ENCODE measurements around the gene ZNF148.
"Not testable (repeated sequence)": the region's sequence is repeated elsewhere in the genome, so short reads cannot be mapped to it uniquely, and the experiment has no call there.

The ZNF148 gene

GRCh38 chr3:125375950-125376679 is 990 bp upstream of the ZNF148 start:
- DNase-seq = no peak

DNA sequence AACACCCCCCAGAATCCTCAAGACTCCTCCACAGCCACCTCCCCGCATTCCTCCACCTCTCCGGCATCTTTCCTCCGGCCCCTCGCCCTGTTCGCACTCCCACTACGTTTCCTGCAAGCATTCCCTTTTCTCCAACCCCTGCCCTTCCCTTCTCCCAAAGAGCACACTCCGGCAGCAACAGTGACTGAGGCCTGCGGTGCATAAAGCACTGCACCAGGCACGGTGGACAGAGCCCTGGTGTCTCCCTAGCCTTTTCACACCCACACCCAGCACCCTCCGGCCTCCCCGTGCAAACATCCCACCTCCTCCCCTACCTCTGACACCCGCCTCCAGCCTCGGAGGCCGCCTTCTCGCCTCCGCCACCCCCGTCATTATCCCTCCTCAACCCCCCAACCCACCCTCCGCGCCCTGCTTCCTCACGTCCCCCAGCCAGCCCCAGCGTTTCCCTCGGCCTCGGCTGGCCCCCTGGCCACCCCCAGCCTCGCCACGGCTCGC is 577 bp downstream of the ZNF148 start:
- DNase-seq = peak; percentile 49

- DNase-seq = no peak
These were observed 7.5 kb downstream of the ZNF148 start for GRCh38 chr3:125367403-125368230.

DNA sequence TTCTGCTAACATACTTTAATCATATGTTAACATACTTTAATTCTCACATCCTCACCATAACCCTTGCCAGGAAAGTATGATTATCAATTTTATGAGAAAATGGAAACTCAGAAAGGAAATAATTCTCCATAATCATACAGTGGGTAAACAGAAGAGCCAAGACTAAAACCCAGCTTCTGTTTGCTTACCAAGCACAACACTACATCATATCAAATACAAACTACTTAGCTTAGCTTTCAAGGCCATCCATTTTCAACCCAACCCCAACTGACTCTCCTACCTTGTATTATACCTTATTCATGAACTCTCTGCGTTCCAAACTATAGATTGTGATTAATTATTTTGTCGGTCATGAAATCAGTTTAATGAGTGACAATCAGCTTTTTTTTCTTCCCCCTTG is 9.0 kb downstream of the ZNF148 start:
- no peak for DNase-seq

GRCh38 chr3:125359700-125360099 is 15.4 kb downstream of the ZNF148 start:
- DNase-seq = no peak

- DNase-seq = no peak
These were observed 16.2 kb downstream of the ZNF148 start for GRCh38 chr3:125358923-125359322.

GRCh38 chr3:125357837-125358236 is 17.3 kb downstream of the ZNF148 start:
- DNase-seq = no peak

DNA sequence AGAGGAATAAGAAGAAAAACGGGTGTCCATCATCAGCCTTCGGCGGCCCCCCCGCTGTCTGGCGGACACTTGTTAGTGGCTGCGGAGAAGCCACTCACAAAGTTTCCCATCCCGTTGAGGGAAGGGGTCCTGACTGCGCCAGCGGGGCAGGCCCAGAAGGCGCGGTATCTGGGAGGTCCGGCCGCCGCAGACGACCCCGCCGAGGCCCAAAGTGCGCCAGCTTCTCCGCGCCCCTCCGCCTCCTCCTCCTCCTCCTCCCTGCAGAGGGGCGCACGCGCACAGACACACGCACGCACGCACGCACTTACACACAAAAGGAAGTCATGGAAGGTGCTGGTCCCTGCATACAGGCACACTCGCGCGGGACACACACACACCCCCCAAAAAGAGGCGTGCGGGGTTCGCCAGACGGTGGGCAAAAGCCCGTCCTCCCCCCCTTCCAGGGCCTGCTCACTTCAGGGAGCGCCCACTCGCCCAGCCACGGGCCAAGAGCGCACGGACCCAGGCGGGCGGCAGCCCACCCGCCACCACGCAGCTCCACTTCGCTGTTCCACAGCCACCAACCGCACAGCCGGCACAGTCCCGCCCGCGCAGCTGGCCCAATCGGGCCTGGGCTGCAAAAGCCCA is 18.0 kb downstream of the ZNF148 start:
- DNase-seq = peak; percentile 41

DNA sequence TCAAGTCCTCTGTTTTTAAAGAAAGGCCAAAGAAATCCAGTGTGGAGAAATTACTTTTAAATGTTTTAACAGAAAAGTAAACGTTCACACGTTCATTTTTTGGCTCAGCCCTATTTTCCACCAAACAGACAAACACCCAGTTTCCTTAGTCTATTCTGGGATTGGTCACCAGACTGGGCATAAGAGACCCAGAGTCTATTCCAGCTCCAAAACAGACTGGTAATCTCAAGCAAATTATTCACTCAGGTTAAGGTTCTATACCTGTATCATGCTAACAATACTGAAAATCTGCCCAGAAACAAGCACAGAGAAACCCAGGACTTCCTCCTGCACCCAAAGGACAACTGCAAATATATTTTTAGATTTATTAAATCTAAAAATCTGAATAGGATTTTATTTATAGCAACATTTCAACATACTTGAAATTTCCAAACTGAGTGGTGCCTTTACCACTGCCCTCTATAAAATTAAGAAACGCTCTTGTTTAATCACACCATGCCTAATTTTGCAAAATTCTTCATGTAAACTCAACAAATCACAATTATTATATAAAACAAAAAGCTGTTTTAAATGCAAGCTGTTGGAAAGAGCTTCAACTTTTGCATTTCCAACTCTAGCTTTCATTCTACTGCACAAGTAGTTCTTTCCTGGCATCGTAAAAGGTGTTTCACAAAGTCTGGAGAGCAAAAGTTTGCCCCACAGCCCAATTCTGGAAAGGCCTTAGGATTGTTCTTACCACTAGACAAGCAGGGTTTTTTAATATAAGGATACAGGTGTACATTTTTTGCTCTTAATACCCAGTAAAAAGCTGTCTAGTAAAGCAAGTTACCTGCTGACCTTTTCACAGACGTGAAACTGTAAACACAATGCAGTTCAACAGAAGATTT is 18.7 kb downstream of the ZNF148 start:
- no peak for DNase-seq

GRCh38 chr3:125353659-125354058 is 21.5 kb downstream of the ZNF148 start:
- DNase-seq = no peak

DNA sequence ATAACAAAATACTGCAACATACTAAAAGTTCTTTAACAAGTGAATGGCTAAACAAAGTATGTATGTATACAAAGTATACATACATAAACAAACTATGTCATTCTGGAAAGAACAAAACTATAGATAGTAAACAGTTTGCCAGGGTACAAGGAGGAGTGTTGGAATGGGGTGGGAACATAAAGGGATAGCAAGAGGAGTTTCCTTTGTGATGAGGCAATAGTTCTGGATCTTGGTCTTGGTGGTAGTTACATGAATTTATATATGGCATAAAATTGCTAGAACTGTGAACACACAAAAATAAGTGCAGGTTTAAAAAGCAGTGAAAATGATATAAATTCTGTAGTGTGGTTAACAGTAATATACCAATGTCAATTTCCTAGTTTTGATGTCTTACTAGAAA is 22.0 kb downstream of the ZNF148 start:
- DNase-seq = no peak

- DNase-seq = no peak
These were observed 23.2 kb downstream of the ZNF148 start for GRCh38 chr3:125351814-125352456.

DNA sequence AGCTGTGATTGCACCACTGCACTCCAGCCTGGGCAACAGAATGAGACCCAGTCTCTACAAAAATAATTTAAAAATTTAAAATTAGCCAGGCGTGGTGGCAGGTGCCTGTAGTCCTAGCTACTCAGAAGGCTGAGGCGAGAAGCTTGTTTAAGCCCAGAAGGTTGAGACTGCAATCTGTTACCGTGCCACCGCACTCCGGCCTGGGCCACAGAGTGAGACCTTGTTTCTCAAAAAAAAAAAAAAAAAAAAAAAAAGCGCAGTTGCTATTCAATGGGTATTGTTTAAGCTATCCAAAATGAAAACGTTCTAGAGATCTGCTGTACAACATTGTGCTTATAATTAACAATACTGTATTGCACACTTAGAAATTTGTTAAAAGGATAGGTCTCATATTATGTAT is 24.0 kb downstream of the ZNF148 start:
- DNase-seq = no peak

DNA sequence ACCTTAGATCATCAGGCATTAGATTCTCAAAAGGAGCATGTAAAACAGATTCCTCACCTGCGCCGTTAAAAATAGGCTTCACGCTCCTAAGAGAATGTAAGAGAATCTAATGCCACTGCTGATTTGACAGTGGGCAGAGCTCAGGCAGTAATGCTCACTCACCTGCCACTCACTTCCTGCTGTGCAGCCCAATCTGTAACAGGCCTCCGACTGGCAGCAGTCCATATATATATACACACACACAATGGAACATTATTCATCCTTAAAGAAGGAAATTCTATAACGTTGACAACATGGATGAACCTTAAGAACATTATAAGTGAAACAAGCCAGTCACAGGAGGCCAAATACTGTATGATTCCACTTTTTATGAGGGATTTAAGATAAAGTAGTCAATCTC is 24.5 kb downstream of the ZNF148 start:
- DNase-seq = no peak

GRCh38 chr3:125349556-125350165 is 25.5 kb downstream of the ZNF148 start:
- no peak for DNase-seq

DNA sequence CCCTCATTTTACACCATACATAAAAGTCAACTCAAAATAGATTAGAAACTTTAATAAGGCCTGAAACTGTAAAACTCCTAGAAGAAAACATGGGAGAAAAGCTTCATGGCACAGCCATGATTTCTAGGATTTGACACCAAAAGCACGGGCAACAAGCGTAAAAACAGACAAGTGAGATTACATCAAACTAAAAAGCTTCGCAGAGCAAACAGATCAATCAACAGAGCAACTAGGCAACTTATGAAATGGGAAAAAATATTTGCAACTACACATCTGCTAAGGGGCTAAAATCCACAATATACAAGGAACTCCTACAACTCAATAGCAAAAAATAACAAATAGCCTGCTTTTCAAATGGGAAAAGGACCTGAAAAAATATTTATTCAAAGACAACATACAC is 26.1 kb downstream of the ZNF148 start:
- DNase-seq = no peak

DNA sequence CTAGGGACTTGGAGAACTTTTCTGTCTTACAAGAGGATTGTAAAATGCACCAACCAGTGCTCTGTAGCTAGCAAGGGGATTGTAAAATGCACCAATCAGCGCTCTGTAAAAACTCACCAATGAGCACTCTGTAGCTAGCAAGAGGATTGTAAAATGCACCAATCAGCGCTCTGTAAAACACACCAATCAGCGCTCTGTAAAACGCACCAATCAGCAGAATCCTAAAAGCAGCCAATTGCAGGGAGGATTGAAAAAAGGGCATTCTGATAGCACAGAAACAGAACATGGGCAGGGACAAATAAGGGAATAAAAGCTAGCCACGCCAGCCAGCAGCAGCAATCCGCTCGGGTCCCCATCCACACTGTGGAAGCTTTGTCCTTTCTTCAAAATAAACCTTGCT is 31.8 kb downstream of the ZNF148 start:
- DNase-seq = not testable (repeated sequence)

DNA sequence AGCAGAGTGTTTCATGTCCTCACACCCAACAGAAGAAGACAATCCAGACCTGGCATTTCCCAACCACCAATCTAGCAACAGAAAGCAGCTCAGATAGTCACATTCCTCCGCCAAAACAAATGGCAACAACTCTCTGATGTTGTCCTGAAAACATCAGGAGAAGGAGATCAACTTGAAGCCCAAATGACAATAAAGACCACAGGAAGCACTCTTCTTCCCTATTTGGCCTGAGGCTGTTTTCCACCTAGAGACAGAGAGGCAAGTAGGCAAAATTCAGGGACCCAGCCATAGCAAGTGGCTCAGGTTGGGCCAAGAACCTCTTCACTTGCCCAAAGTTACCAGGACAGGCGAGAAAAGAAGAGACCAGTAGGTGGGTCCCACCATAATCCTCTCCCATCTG is 35.0 kb downstream of the ZNF148 start:
- DNase-seq = no peak

- no peak for DNase-seq
These were observed 37.6 kb downstream of the ZNF148 start for GRCh38 chr3:125337506-125337905.

DNA sequence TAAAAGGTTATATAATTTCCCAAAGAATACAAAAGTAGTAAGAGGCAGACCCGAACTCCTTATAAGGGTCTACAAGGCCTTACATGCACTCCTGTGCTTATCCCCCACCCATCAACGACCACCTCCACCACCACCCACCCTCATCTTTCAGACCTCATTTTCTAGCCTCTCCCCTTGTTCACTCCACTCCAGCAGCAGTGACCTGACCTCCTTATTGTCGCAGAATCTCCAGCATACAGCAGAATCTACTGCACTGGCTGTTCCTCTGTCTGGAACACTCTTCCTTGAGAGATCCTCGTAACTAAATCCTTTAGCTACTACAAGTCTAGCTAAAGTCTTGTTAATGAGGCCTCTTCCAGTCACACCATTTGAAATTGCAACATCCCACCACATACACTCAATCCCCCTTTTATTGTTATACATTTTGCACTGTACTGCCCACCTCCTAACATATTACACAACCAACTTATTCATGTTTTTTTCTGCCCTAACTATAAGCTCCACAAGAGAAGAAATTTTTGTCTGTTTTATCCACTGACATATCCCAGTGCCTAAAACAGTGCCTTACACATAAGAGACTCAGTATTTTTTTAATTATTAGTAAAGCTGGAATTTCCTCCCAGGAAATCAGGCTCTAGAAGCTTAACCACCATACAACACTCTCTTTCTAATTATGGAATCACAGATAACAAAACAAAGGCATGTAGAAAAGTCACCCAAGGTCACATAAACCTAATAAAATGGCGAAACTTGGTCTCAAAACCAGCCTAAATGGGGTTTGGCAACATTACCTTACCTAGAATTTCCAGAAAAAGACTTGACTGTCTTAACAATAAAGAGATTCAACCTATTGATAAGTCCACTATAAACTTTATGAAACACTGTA is 40.2 kb downstream of the ZNF148 start:
- DNase-seq = no peak

GRCh38 chr3:125332504-125332903 is 42.6 kb downstream of the ZNF148 start:
- no peak for DNase-seq
